MG63 (cell line): ENCODE data around the gene METTL25B. TPM values are rescaled to one million over a fixed set of nuclear protein-coding genes. Genes with fewer than 3 reads are reported as not detected.

Experiments
- DNase-seq: peaks from one replicate; pipeline ENCODE4 v3.0.0-alpha.2; 2020
- H3K27me3 ChIP-seq: fragments of 250-450 bp; sonication (Bioruptor Pico); 2 replicates; pipeline ENCODE4 v1.5.1; 2020; ENCODE audit warnings: mild to moderate bottlenecking, moderate library complexity
- H3K36me3 ChIP-seq: fragments of 250-450 bp; sonication (Bioruptor Pico); 2 replicates; pipeline ENCODE4 v1.5.1; 2020; ENCODE audit warnings: mild to moderate bottlenecking, moderate library complexity
- H3K4me3 ChIP-seq: fragments of 250-450 bp; sonication (Bioruptor Pico); 2 replicates; pipeline ENCODE4 v1.5.1; 2020; ENCODE audit warnings: mild to moderate bottlenecking, moderate library complexity
- H3K9me3 ChIP-seq: fragments of 250-450 bp; sonication (Bioruptor Pico); 2 replicates; pipeline ENCODE4 v1.5.1; 2020; ENCODE audit warnings: mild to moderate bottlenecking, moderate library complexity
- total RNA-seq: library from RNA; depleted of rRNA; stranded (reverse); fragments of >200 nt; shearing (Covaris generic); gene quantifications from 2 replicates; pipeline ENCODE4 v1.2.3, GENCODE V29; 2014; ENCODE audit warnings: low replicate concordance

Gene METTL25B
- total RNA-seq, 1 experiment from 2014 or later, result 20.8 TPM

DNA sequence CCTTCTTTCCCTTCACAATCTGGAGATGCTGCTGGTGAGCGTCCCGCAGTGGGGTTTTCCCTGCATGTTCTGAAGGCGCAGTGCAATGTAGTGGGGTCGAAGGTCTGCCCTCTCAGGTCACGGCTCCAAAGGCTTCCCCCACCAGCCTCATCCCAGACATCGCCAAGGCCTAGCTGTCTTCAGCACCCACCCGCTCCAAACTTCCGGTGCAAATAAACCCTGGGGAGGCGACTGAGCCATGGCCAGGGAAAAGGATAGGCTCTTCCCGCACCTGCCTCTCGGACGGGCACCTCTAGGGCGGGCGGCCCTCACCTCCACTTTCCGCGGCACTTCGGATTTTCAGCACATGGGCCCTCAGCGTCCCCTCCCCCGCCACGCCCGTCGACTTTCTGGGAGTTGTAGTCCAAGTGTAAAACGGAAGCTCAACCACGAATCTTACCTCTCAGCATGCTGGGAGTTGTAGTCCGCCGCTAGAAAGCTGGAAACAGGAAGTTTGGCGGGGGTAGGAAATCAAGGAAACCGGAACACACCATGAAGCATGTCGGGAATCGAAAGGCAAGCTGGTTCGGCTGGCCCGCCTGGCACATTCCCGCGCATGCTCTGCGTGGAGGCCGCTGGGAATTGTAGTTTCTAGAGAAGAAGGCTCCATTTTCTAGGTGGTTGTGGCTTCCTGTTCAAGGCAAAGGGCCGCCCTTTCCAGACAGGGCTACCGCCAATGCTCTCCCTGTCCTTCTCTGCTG, 12.6 kb downstream of the METTL25B start, which contains the start of gene MRPL24:
Gene MRPL24, minus strand, starts transcription at position 348 of the 740 bp plus-strand sequence. CDS start 2,384 bp downstream, outside the sequence.
- Histone ChIP-seq H3K27me3 (no peaks in the 10 kb centered on the region), H3K36me3 (peaks cover 90% of the 10 kb centered on the region), H3K4me3 (peak within 1 kb of the TSS; percentile 68), H3K9me3 (no peaks in the 10 kb centered on the region)
- DNase-seq, result peak; percentile 99

DNA sequence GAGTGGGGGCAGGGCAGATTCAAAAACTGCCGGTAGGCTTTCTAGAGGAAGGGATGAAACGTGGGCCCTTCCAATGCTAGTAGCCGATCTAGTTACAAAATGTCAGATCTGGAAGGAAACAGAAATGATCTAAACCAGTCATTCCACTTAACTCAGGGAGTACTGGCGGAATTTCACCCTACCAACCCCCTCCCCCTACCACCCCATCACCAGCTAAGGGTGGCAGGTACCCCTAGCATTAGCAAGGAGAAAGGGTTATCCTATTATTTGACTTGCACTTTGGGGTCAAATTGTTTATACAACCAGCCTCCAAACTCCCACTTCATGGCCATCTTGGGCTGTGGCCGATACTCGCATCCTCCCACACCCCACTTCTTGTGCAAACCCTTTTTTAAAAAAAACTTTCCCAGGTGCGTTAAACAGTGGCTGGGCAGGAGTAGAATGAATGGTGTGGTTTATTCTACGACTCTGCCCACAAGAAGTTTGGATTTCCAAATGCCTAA, 13.3 kb downstream of the METTL25B start:
- H3K27me3 ChIP-seq, result no peaks in the 10 kb centered on the region
- no peaks in the 10 kb centered on the region for H3K9me3 ChIP-seq
- peak overlapping the region; percentile 25 for H3K4me3 ChIP-seq
- H3K36me3 ChIP-seq, result peaks cover 91% of the 10 kb centered on the region
- DNase-seq, result no peak

- H3K4me3 ChIP-seq, result no peak overlapping the region
- H3K27me3 ChIP-seq, result no peaks in the 10 kb centered on the region
- H3K36me3 ChIP-seq, result peaks cover 90% of the 10 kb centered on the region
- DNase-seq, result no peak
- no peaks in the 10 kb centered on the region for H3K9me3 ChIP-seq
Measured at GRCh38 chr1:156742017-156742416, 13.7 kb downstream of the METTL25B start.

DNA sequence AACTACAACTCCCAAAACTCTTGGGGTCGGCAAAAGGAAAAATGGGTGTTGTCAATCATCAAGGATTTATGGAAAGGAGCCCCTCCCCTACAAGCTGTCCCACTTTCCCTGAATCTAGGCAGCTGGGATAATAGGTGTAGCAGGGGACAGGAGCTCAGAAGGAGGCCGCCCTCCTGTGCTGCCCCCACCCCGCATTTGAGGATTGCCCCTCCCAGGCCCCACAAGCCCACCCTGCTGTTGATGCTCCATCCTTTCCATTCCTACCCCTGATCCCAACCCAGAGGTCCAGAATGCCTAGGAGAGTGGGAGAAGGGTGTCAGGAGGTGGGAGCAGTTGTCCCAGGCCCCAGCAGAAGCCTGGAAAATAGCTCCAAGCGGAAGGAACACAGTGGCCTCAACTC, 14.5 kb downstream of the METTL25B start:
- H3K27me3 ChIP-seq, result no peaks in the 10 kb centered on the region
- peaks cover 88% of the 10 kb centered on the region for H3K36me3 ChIP-seq
- no peak for DNase-seq
- no peaks in the 10 kb centered on the region for H3K9me3 ChIP-seq
- no peak overlapping the region for H3K4me3 ChIP-seq

- no peaks in the 10 kb centered on the region for H3K9me3 ChIP-seq
- no peak for DNase-seq
- peaks cover 88% of the 10 kb centered on the region for H3K36me3 ChIP-seq
- no peaks in the 10 kb centered on the region for H3K27me3 ChIP-seq
- no peak overlapping the region for H3K4me3 ChIP-seq
Measured at GRCh38 chr1:156743367-156744302, 15.4 kb downstream of the METTL25B start.

GRCh38 chr1:156744344-156744743, 16.1 kb downstream of the METTL25B start:
- H3K27me3 ChIP-seq, result no peaks in the 10 kb centered on the region
- peaks cover 88% of the 10 kb centered on the region for H3K36me3 ChIP-seq
- H3K4me3 ChIP-seq, result no peak overlapping the region
- DNase-seq, result no peak
- no peaks in the 10 kb centered on the region for H3K9me3 ChIP-seq

DNA sequence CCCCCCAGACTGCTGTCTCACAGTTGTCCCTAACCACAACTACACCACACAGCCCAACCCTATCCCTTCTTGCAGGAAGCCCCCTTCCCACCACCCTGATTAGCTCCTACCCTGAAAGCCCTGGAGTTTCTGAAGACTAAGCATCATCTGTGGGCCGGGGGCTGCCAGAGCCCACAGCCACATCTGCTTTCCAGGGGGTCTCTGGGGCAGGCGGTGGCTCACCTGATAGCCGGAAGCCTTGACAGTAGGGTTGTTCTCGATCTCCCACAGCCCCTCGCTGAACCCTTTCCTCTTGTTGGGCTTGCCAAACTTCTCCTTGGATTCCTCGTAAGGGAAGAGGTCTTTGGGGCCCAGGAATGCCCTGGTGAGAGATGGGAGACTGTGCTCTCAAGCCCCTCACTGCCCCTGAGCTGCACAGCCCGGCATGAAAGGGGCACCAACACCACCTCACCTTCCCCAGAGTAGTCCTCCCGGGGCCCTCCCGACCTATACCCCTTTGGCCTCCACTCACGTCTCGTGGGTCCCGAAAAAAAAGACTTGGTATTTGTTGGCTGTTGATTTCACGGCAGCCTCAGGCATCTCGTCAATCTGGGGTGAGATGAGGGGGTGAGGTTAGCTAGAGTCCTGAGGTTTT, 16.6 kb downstream of the METTL25B start:
- H3K4me3 ChIP-seq, result no peak overlapping the region
- peaks cover 90% of the 10 kb centered on the region for H3K36me3 ChIP-seq
- no peaks in the 10 kb centered on the region for H3K27me3 ChIP-seq
- H3K9me3 ChIP-seq, result no peaks in the 10 kb centered on the region
- DNase-seq, result no peak

DNA sequence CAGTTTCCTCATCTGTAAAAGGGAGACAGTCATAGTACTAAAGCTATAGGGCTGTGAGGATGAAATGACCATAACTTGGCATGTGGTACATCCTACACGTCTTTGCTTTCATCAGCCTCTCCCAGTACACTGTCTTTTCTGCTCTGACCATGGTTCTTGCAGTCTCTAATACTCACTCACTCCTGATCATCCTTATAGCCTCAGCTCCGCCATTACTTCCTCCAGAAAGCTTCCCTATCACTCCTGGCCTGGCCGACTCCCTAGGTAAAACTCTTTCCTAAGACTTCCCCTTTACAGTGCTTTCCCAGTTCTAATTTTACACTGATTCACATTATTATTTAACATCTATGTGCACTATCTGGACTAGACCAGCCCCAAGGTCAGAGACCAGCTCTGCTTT, 17.6 kb downstream of the METTL25B start:
- no peaks in the 10 kb centered on the region for H3K9me3 ChIP-seq
- H3K27me3 ChIP-seq, result no peaks in the 10 kb centered on the region
- peaks cover 88% of the 10 kb centered on the region for H3K36me3 ChIP-seq
- peak overlapping the region; percentile 89 for H3K4me3 ChIP-seq
- DNase-seq, result no peak

DNA sequence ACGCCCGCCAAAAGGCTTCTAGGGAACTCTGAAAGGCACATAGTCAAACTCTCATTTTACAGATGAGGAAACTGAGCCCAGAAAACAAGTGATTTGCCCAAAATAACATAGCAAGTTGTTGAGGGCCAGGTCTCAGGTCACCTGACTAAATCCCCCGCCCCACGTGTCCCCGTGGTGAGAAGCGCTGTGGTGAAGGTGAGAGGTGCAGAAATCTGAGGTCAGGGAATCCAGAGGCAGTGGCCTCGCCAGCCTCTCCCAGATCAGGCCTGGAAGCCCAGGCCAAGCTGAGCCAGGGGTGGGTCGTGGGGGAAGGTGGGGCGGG, 18.1 kb downstream of the METTL25B start:
- no peaks in the 10 kb centered on the region for H3K9me3 ChIP-seq
- no peaks in the 10 kb centered on the region for H3K27me3 ChIP-seq
- DNase-seq, result no peak
- H3K4me3 ChIP-seq, result peak overlapping the region; percentile 89
- H3K36me3 ChIP-seq, result peaks cover 91% of the 10 kb centered on the region

DNA sequence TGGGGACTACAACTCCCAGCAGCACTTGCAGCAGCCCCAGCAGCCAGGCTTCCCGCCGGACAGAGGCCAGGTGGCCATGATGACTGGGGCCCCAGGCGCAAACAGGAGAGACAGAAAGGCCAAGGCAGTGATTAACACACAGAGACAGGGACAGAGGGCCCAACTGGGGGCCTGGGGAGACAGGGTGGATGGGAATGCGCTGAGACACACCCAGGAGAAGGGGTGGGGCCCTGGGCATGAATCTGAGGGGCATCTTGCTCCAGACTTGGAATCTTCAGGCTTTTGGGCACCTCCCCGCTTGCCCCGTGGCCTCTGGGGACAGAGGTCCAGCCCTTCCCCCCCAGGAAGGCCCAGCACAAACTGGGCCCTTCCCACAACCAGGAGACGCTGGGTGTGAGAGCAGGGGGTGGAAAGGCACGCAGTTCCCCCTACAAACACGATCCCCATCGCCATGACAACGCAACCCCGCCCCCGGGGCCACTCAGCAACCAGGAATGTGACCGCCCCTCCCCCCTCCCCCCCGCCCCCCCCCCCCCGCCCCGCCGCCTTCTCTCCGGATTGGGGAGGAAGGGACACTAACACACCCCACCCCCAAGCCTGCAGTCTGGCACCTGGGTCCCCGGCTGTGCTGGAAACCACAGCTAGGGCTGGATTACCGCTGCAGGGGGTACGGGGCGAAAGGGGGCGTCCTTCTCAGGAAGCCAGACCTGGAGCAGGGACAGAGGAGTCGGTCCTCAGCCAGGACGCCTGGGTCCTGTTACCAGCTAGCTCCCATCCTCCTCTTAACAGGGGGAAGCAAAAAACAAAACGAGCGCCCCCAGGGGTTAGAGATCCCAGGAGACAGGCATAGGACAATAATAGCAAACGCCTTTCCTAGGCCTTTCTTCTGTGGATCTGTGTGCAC, 18.7 kb downstream of the METTL25B start:
- peaks cover 85% of the 10 kb centered on the region for H3K36me3 ChIP-seq
- DNase-seq, result peak; percentile 98
- H3K4me3 ChIP-seq, result peak overlapping the region; percentile 89
- H3K9me3 ChIP-seq, result no peaks in the 10 kb centered on the region
- no peaks in the 10 kb centered on the region for H3K27me3 ChIP-seq

DNA sequence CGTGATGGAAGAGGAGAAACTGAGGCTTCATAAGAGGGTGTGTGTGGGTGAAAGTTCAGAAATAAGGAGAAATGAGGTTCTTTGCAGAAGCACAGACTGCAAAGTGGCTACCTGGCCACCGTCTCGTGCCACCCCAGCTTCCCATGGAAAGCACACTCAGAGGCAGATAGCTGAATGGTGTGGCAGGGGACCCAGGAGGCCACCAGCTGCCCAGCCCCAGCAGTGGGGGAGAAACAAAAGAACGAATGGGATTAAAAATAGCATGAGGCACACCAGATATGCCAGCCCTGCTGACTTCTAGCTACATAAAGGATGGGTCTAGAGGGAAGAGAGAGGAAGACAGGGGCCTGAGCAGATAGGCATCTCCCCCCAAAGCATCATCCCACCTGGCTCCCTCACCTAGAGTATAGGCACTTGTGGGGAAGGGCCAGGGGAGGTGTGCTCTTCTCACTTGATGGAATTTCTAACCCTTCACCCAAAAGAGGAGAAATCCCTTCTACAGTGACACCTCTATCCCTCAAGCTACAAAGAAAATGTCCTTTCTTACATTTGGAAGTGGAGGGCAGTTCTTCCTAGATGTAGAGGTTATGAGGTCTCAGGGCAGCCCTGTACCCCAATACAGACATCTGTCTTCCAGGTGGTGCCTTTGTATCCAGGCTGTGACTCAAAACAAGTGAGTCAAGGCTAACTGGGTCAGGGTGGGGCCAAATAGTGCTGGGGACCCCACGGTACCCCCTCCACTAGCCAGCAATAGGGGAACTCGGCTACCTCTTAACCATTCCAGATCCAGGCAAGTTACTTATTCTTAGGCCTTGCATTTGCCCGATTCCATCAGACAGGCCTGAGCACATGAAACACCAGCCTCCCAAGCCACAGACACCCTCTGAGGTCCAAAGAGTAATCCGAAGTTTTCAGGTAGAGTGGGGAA, 19.7 kb downstream of the METTL25B start:
- peak; percentile 39 for DNase-seq
- no peaks in the 10 kb centered on the region for H3K9me3 ChIP-seq
- H3K27me3 ChIP-seq, result no peaks in the 10 kb centered on the region
- H3K36me3 ChIP-seq, result peaks cover 74% of the 10 kb centered on the region
- peak overlapping the region; percentile 89 for H3K4me3 ChIP-seq

- peak overlapping the region; percentile 89 for H3K4me3 ChIP-seq
- peak; percentile 77 for DNase-seq
Measured at GRCh38 chr1:156748670-156749418, 20.6 kb downstream of the METTL25B start.

GRCh38 chr1:156749419-156750118, 21.3 kb downstream of the METTL25B start:
- DNase-seq, result peak; percentile 74

More at GRCh38 chr1:156748670-156749418, 20.6 kb downstream of the METTL25B start:
- H3K9me3 ChIP-seq, result no peaks in the 10 kb centered on the region
- H3K36me3 ChIP-seq, result peaks cover 66% of the 10 kb centered on the region
- H3K27me3 ChIP-seq, result no peaks in the 10 kb centered on the region

GRCh38 chr1:156750191-156750672, 22.0 kb downstream of the METTL25B start:
- no peaks in the 10 kb centered on the region for H3K9me3 ChIP-seq
- peaks cover 55% of the 10 kb centered on the region for H3K36me3 ChIP-seq
- peak; percentile 87 for DNase-seq
- no peaks in the 10 kb centered on the region for H3K27me3 ChIP-seq
- peak overlapping the region; percentile 89 for H3K4me3 ChIP-seq

More at GRCh38 chr1:156749419-156750118, 21.3 kb downstream of the METTL25B start:
- no peaks in the 10 kb centered on the region for H3K27me3 ChIP-seq
- H3K4me3 ChIP-seq, result peak overlapping the region; percentile 89
- H3K36me3 ChIP-seq, result peaks cover 62% of the 10 kb centered on the region
- H3K9me3 ChIP-seq, result no peaks in the 10 kb centered on the region
